GM11168 (cell line): ENCODE measurements around the gene ASMTL.

Experiments used
- in situ Hi-C: fragments of 300-500 bp; cut with MboI; formaldehyde crosslinking; loops from one replicate; pipeline ENCODE4 v1.12.0; 2022; ENCODE audit warnings: low sequenced_read_pairs; ENCODE audit not compliant: unreplicated experiment

Gene ASMTL

GRCh38 chrX:1442016-1442665, 10.6 kb downstream of the ASMTL start:
- in situ Hi-C loops = loop anchor here (25.0 kb wide), 1 partner anchor 1170 kb away; no protein-coding TSS in a partner anchor

GRCh38 chrX:1440506-1440905, 12.2 kb downstream of the ASMTL start:
- in situ Hi-C loops = loop anchor here (25.0 kb wide), 1 partner anchor 1172 kb away; no protein-coding TSS in a partner anchor

- in situ Hi-C loops = loop anchor here (25.0 kb wide), 1 partner anchor 1177 kb away; no protein-coding TSS in a partner anchor
Measured at GRCh38 chrX:1435241-1435895, 17.3 kb downstream of the ASMTL start.

- in situ Hi-C loops = loop anchor here (25.0 kb wide), 1 partner anchor 1177 kb away; no protein-coding TSS in a partner anchor
Measured at GRCh38 chrX:1434871-1435240, 17.9 kb downstream of the ASMTL start.

GRCh38 chrX:1433646-1434357, 18.9 kb downstream of the ASMTL start:
- in situ Hi-C loops = loop anchor here (25.0 kb wide), 1 partner anchor 1178 kb away; no protein-coding TSS in a partner anchor

- in situ Hi-C loops = loop anchor here (25.0 kb wide), 1 partner anchor 1182 kb away; no protein-coding TSS in a partner anchor
Measured at GRCh38 chrX:1430451-1430850, 22.3 kb downstream of the ASMTL start.

- in situ Hi-C loops = loop anchor here (25.0 kb wide), 1 partner anchor 1185 kb away; no protein-coding TSS in a partner anchor
Measured at GRCh38 chrX:1427756-1428155, 25.0 kb downstream of the ASMTL start.

- in situ Hi-C loops = loop anchor here (25.0 kb wide), 1 partner anchor 1186 kb away; no protein-coding TSS in a partner anchor
Measured at GRCh38 chrX:1426321-1426720, 26.4 kb downstream of the ASMTL start.

- in situ Hi-C loops = loop anchor here (25.0 kb wide), 1 partner anchor 1187 kb away; no protein-coding TSS in a partner anchor
Measured at GRCh38 chrX:1425381-1425780, 27.3 kb downstream of the ASMTL start.

- in situ Hi-C loops = no loop called here
Measured at GRCh38 chrX:1424147-1424851, 28.4 kb downstream of the ASMTL start.

GRCh38 chrX:1423215-1423614, 29.5 kb downstream of the ASMTL start:
- in situ Hi-C loops = no loop called here

GRCh38 chrX:1422135-1422465, 30.6 kb downstream of the ASMTL start:
- in situ Hi-C loops = no loop called here

- in situ Hi-C loops = no loop called here
Measured at GRCh38 chrX:1421433-1422134, 31.1 kb downstream of the ASMTL start.

- in situ Hi-C loops = no loop called here
Measured at GRCh38 chrX:1420371-1420770, 32.3 kb downstream of the ASMTL start.

- in situ Hi-C loops = no loop called here
Measured at GRCh38 chrX:1419545-1420355, 33.0 kb downstream of the ASMTL start.

- in situ Hi-C loops = no loop called here
Measured at GRCh38 chrX:1418901-1419544, 33.7 kb downstream of the ASMTL start.

- in situ Hi-C loops = no loop called here
Measured at GRCh38 chrX:1417921-1418771, 34.6 kb downstream of the ASMTL start.
